ENCODE measurements around the gene ETFB. TPM values are rescaled to one million over a fixed set of nuclear protein-coding genes. Genes with fewer than 3 reads are reported as not detected.

The ETFB gene
- total RNA-seq, 1 donor from 2014 or later: 41.2 TPM

GRCh38 chr19:51375504-51376221, 9.5 kb upstream of the ETFB start:
- DNase-seq (ENCODE audit: low spot score in 2 of 2) (no peak), FAIRE-seq (no peak)

- FAIRE-seq (no peak), DNase-seq (ENCODE audit: low spot score in 2 of 2) (no peak)
Measured at GRCh38 chr19:51372649-51373504, 6.7 kb upstream of the ETFB start, which contains the start of gene NKG7. Gene NKG7 (minus strand): TSS chr19:51372654. CDS start chr19:51372535, 119 bp downstream.

GRCh38 chr19:51372021-51372648, 5.9 kb upstream of the ETFB start:
- no peak for FAIRE-seq
- DNase-seq (ENCODE audit: low spot score in 2 of 2): no peak

- FAIRE-seq (no peak), DNase-seq (ENCODE audit: low spot score in 2 of 2) (no peak)
Measured at GRCh38 chr19:51371186-51371690, 5.0 kb upstream of the ETFB start.

GRCh38 chr19:51370230-51370629, 4.0 kb upstream of the ETFB start:
- DNase-seq (ENCODE audit: low spot score in 2 of 2) (no peak), FAIRE-seq (no peak)

- no peak for FAIRE-seq
- peak in 1 of 2 donors; percentile 53 for DNase-seq (ENCODE audit: low spot score in 2 of 2)
Measured at GRCh38 chr19:51368366-51369282, 2.4 kb upstream of the ETFB start, which contains the start of gene CLDND2. Gene CLDND2 (minus strand): TSS chr19:51369003. CDS start chr19:51368577, 426 bp downstream.

- FAIRE-seq: no peak
Measured at GRCh38 chr19:51367565-51368365, 1.6 kb upstream of the ETFB start.

GRCh38 chr19:51367255-51367564, 1.0 kb upstream of the ETFB start:
- no peak for FAIRE-seq

More at GRCh38 chr19:51367565-51368365, 1.6 kb upstream of the ETFB start:
- peak; percentile 95 to 99 for DNase-seq (ENCODE audit: low spot score in 2 of 2)

GRCh38 chr19:51366389-51367254, 434 bp upstream of the ETFB start:
- DNase-seq (ENCODE audit: low spot score in 2 of 2): peak; percentile 92 to 96
- FAIRE-seq: no peak

More at GRCh38 chr19:51367255-51367564, 1.0 kb upstream of the ETFB start:
- no peak for DNase-seq (ENCODE audit: low spot score in 2 of 2)

- DNase-seq (ENCODE audit: low spot score in 2 of 2) (no peak), FAIRE-seq (no peak)
Measured at GRCh38 chr19:51365211-51365964, 800 bp downstream of the ETFB start.

GRCh38 chr19:51364200-51365106, 1.7 kb downstream of the ETFB start:
- DNase-seq (ENCODE audit: low spot score in 2 of 2) (peak in 1 of 2 donors; percentile 49), FAIRE-seq (no peak)

- FAIRE-seq (no peak), DNase-seq (ENCODE audit: low spot score in 2 of 2) (no peak)
Measured at GRCh38 chr19:51361239-51361638, 4.9 kb downstream of the ETFB start.

GRCh38 chr19:51359294-51359693, 6.9 kb downstream of the ETFB start:
- DNase-seq (ENCODE audit: low spot score in 2 of 2) (no peak), FAIRE-seq (no peak)

GRCh38 chr19:51357952-51358351, 8.2 kb downstream of the ETFB start:
- DNase-seq (ENCODE audit: low spot score in 2 of 2) (no peak), FAIRE-seq (no peak)

- no peak for DNase-seq (ENCODE audit: low spot score in 2 of 2)
- FAIRE-seq: no peak
Measured at GRCh38 chr19:51356159-51356801, 9.9 kb downstream of the ETFB start.

GRCh38 chr19:51354742-51355148, 11.4 kb downstream of the ETFB start:
- DNase-seq (ENCODE audit: low spot score in 2 of 2) (no peak), FAIRE-seq (no peak)

Data from frontal cortex (tissue), 4 donors.